Measurements from ENCODE around the gene DOLPP1.

GRCh38 chr9:129032541-129033159 is 48.3 kb upstream of the DOLPP1 start:
- no peak for TF ChIP-seq CTCF (conservative IDR thresholded peaks at IDR 0.05; ENCODE audit: low read depth, low read length)
- TF ChIP-seq EZH2 (IDR thresholded peaks at IDR 0.05; ENCODE audit: borderline replicate concordance, low read depth, low read length, poor library complexity, severe bottlenecking), result no peak
